K562 (cell line): ENCODE measurements around the gene C1QTNF5. TPM values are rescaled to one million over a fixed set of nuclear protein-coding genes. Genes with fewer than 3 reads are reported as not detected.

Source experiments
- ATAC-seq: fragments of 200-7000 bp; cut with Tn5 transposase; 3 replicates; pipeline ENCODE4 v1.9.1; 2020; ENCODE audit warnings: moderate library complexity
- BruUV-seq: library from RNA; stranded (reverse); fragments of 400-500 nt; replicated peaks from 2 replicates; lab custom pipeline; 2021; lab: Mats Ljungman, UMichigan
- CTCF ChIA-PET: fragments of 300-600 bp; formaldehyde crosslinking; extraction: SDS; loops from one replicate; lab custom pipeline; 2021; ENCODE audit warnings: low intra/inter-chr PET ratio; lab: Yijun Ruan, JAX
- POLR2A ChIA-PET: fragments of 300-600, 350-650 bp; sonication (Branson Sonifier 250); formaldehyde crosslinking; extraction: SDS; loops from one replicate; lab custom pipeline; 2021; ENCODE audit warnings: antibody characterized with exemption, inconsistent platforms; lab: Yijun Ruan, JAX
- DNase-seq, 4 experiments: peaks; one replicate each; pipeline versions ENCODE4 v3.0.0 to v3.0.0-alpha.2; 2011 to 2018; ENCODE audit warnings: low spot score in 3 of 4, mixed read lengths in 3 of 4; ENCODE audit errors: extremely low read depth in 1 of 4
- FAIRE-seq: peaks from 2 replicates; lab custom pipeline; 2011; peaks lifted over from hg19 to GRCh38; lab: Jason Lieb, UNC
- H2AFZ ChIP-seq: 2 replicates; pipeline ENCODE4 v1.6.0; 2011; ENCODE audit warnings: low read depth, low read length, control low read depth, inconsistent platforms
- H3K27ac ChIP-seq: fragments of 200-600 bp; 3 replicates; pipeline ENCODE4 v1.8.0; 2011; ENCODE audit warnings: low read depth, mild to moderate bottlenecking, control low read depth, inconsistent platforms, low read length, moderate library complexity, mixed read lengths; ENCODE audit errors: extremely low read depth
- H3K27me3 ChIP-seq, 2 experiments: fragments of 300-600 bp in 1 of 2; 2 replicates in 1 of 2; 3 replicates in 1 of 2; pipeline versions ENCODE4 v1.6.0 to v1.8.0; 2011; ENCODE audit warnings: inconsistent platforms in 2 of 2, low read length in 2 of 2, mild to moderate bottlenecking in 1 of 2, mixed read lengths in 1 of 2, moderate library complexity in 1 of 2; ENCODE audit not compliant: control insufficient read depth in 2 of 2, insufficient read depth in 2 of 2
- H3K36me3 ChIP-seq: fragments of 300-600 bp; 3 replicates; pipeline ENCODE4 v1.8.0; 2011; ENCODE audit warnings: mild to moderate bottlenecking, low read length, inconsistent platforms; ENCODE audit not compliant: control insufficient read depth, insufficient read depth
- H3K4me1 ChIP-seq, 2 experiments: fragments of 200-600 bp in 1 of 2; replicated peaks in 1 of 2; 2 replicates in 1 of 2; 3 replicates in 1 of 2; pipeline versions ENCODE4 v1.5.1 to v1.8.0; 2011; ENCODE audit warnings: inconsistent platforms in 2 of 2, low read length in 2 of 2, mild to moderate bottlenecking in 1 of 2, mixed read lengths in 1 of 2, moderate library complexity in 1 of 2; ENCODE audit not compliant: control insufficient read depth in 2 of 2, insufficient read depth in 2 of 2
- H3K4me2 ChIP-seq: 2 replicates; pipeline ENCODE4 v1.6.1; 2011; ENCODE audit warnings: low read length, control low read depth, inconsistent platforms, mixed read lengths; ENCODE audit not compliant: insufficient read depth
- H3K4me3 ChIP-seq: fragments of 200-600 bp; sonication (generic), shearing (Covaris generic); 2 replicates; pipeline ENCODE4 v1.5.1; 2016; ENCODE audit warnings: control low read depth, inconsistent platforms
- H3K79me2 ChIP-seq: fragments of 200-600 bp; 3 replicates; pipeline ENCODE4 v1.8.0; 2011; ENCODE audit warnings: low read length, inconsistent platforms; ENCODE audit not compliant: control insufficient read depth, insufficient read depth
- H3K9ac ChIP-seq, 2 experiments: 2 replicates each; pipeline versions ENCODE4 v1.6.0 to v1.6.1; 2011; ENCODE audit warnings: low read depth in 2 of 2, low read length in 2 of 2, control low read depth in 1 of 2, inconsistent platforms in 1 of 2, mild to moderate bottlenecking in 1 of 2, mixed read lengths in 1 of 2; ENCODE audit not compliant: insufficient read depth in 1 of 2
- H3K9me1 ChIP-seq: one replicate; pipeline ENCODE4 v1.6.0; 2011; ENCODE audit warnings: inconsistent platforms, mild to moderate bottlenecking, low read length, moderate library complexity; ENCODE audit not compliant: control insufficient read depth, insufficient read depth
- H3K9me3 ChIP-seq: replicated peaks from 2 replicates; pipeline ENCODE4 v1.5.1; 2011; ENCODE audit warnings: low read depth, low read length, inconsistent platforms; ENCODE audit not compliant: control insufficient read depth, insufficient read depth
- H4K20me1 ChIP-seq: replicated peaks from 2 replicates; pipeline ENCODE4 v1.6.1; 2011; ENCODE audit warnings: low read length, inconsistent platforms, mixed read lengths; ENCODE audit not compliant: control insufficient read depth, insufficient read depth
- E2F5 ChIP-seq: sonication (generic); formaldehyde crosslinking; IDR thresholded peaks from 2 replicates; pipeline ENCODE4 v1.8.0; 2022; ENCODE audit warnings: mild to moderate bottlenecking, missing genetic modification reagents
- ERF ChIP-seq: fragments of 450-650 bp; formaldehyde crosslinking; IDR thresholded peaks from 2 replicates; pipeline ENCODE4 v1.4.0; 2020; ENCODE audit warnings: mild to moderate bottlenecking, mixed read lengths
- FOXM1 ChIP-seq, 2 experiments: fragments of 450-650 bp in 1 of 2; sonication (generic) in 1 of 2; formaldehyde crosslinking in 1 of 2; IDR thresholded peaks; 2 replicates each; pipeline versions ENCODE4 v1.6.1 to v1.9.0; 2017 to 2022; ENCODE audit warnings: low read depth in 2 of 2, mild to moderate bottlenecking in 2 of 2, missing genetic modification reagents in 1 of 2, moderate library complexity in 1 of 2
- KAT7 ChIP-seq: sonication (generic); formaldehyde crosslinking; IDR thresholded peaks from 2 replicates; pipeline ENCODE4 v1.8.0; 2022; ENCODE audit warnings: missing genetic modification reagents, mild to moderate bottlenecking, borderline replicate concordance
- NBN ChIP-seq: fragments of 450-650 bp; IDR thresholded peaks from 2 replicates; pipeline ENCODE4 v1.6.1; 2016; ENCODE audit warnings: low read depth, mild to moderate bottlenecking
- NFIX ChIP-seq: fragments of 250-450 bp; sonication (Bioruptor Pico); IDR thresholded peaks from 2 replicates; pipeline ENCODE4 v1.4.0; 2020; ENCODE audit warnings: low read depth, mild to moderate bottlenecking, moderate library complexity
- SAFB2 ChIP-seq: fragments of 200-400 bp; formaldehyde crosslinking; IDR thresholded peaks from 2 replicates; pipeline ENCODE4 v1.6.1; 2018; ENCODE audit warnings: borderline replicate concordance, low read length, low read depth, moderate library complexity; ENCODE audit not compliant: severe bottlenecking
- TCF3 ChIP-seq: sonication (generic); formaldehyde crosslinking; IDR thresholded peaks from 2 replicates; pipeline ENCODE4 v1.4.0; 2020; ENCODE audit warnings: mild to moderate bottlenecking, missing genetic modification reagents
- ZFP30 ChIP-seq: fragments of 250-450 bp; sonication (Bioruptor Pico); IDR thresholded peaks from 2 replicates; pipeline ENCODE4 v1.8.0; 2022; ENCODE audit warnings: moderate library complexity, mild to moderate bottlenecking, inconsistent platforms, borderline replicate concordance
- ZNF24 ChIP-seq: fragments of 450-650 bp; IDR thresholded peaks from 2 replicates; pipeline ENCODE4 v1.6.1; 2016
- ZNF41 ChIP-seq: fragments of 250-450 bp; sonication (Bioruptor Pico); conservative IDR thresholded peaks from 2 replicates; pipeline ENCODE4 v1.4.0; 2020; ENCODE audit warnings: mild to moderate bottlenecking
- ZNF696 ChIP-seq: fragments of 250-450 bp; sonication (Bioruptor Pico); conservative IDR thresholded peaks from 2 replicates; pipeline ENCODE4 v1.4.0; 2020; ENCODE audit warnings: mild to moderate bottlenecking, moderate library complexity
- ZNF699 ChIP-seq: fragments of 250-450 bp; sonication (Bioruptor Pico); IDR thresholded peaks from 2 replicates; pipeline ENCODE4 v1.8.0; 2021; ENCODE audit warnings: mild to moderate bottlenecking, moderate library complexity; ENCODE audit not compliant: insufficient replicate concordance
- WGBS: fragments of 100-300 bp; shearing (Covaris generic); methylation state at CpG from one replicate; pipeline ENCODE4 v1.1.6; 2016; ENCODE audit warnings: low coverage, mixed read lengths; ENCODE audit not compliant: insufficient coverage; ENCODE audit errors: missing lambda C conversion rate; 5-methylcytosine and 5-hydroxymethylcytosine counted together
- in situ Hi-C: fragments of 300-500 bp; cut with MboI; formaldehyde crosslinking; loops from 4 replicates; pipeline ENCODE4 v1.15.0; 2018; ENCODE audit warnings: inconsistent platforms, mixed read lengths
- intact Hi-C: fragments of 100-400 bp; cut with micrococcal nuclease; formaldehyde crosslinking; loops from 2 replicates; pipeline ENCODE4 v1.14.2; 2022
- polyA plus RNA-seq, 8 experiments: library from polyadenylated mRNA; depleted of rRNA in 4 of 8; stranded (reverse) in 5 of 8; unstranded in 3 of 8; fragments of >200 nt; fragmentation: Nextera tagmentation in 2 of 8; fragmentation: Illumina TruSeq in 1 of 8; extraction: Ambion mirVana in 2 of 8; extraction: Trizol in 1 of 8; gene quantifications; 2 replicates each; pipeline versions ENCODE4 v1.2.1 to v1.2.3, GENCODE V29; 2011 to 2014; ENCODE audit warnings: inconsistent platforms in 1 of 8, missing spikeins in 1 of 8
- total RNA-seq, 7 experiments: library from RNA; depleted of rRNA in 6 of 7; stranded (reverse); fragments of >200 nt in 6 of 7; fragmentation: Illumina TruSeq in 2 of 7; extraction: Trizol in 2 of 7; gene quantifications; 2 replicates each; pipeline versions ENCODE4 v1.2.1 to v1.2.3, GENCODE V29; 2011 to 2021; ENCODE audit warnings: low replicate concordance in 1 of 7
- TF ChIP-seq, protein P1 (sequence below), 3 experiments: fragments of 200-800 bp in 1 of 3; sonication (Bioruptor generic) in 1 of 3; sonication (generic) in 1 of 3; formaldehyde crosslinking in 1 of 3; IDR thresholded peaks; 2 replicates each; pipeline versions ENCODE4 v1.6.1 to v1.8.0; 2016 to 2022; ENCODE audit warnings: mild to moderate bottlenecking in 2 of 3, missing compliant biosample characterization in 2 of 3, missing genetic modification characterization in 2 of 3, missing genetic modification reagents in 1 of 3
- TF ChIP-seq, protein P2 (sequence below): fragments of 450-650 bp; conservative IDR thresholded peaks from 2 replicates; pipeline ENCODE4 v1.6.1; 2016; ENCODE audit warnings: missing genetic modification characterization, low read depth, mild to moderate bottlenecking, control low read depth, missing compliant biosample characterization

C1QTNF5 gene
- total and polyA plus RNA-seq, 9 of the 15 experiments (the other 6 are each of a cell fraction or from before 2014, with no cell fraction given) = 0.07 to 0.76 (median 0.24) TPM; not detected in 1

GRCh38 chr11:119338965-119339588 lies 1.6 kb downstream of the C1QTNF5 start:
- ChIA-PET CTCF (interaction anchor here (0.8 to 1.5 kb wide), 4 partner anchors 10 to 433 kb away, joined by 3 to 6 read pairs (median 4); no protein-coding TSS in a partner anchor), POLR2A (interaction anchor here (0.8 to 2.6 kb wide), 11 partner anchors 9 to 251 kb away, joined by 3 to 22 read pairs (median 5); partner anchors contain the start of genes MCAM and USP2)
- DNase-seq (no peak), ATAC-seq (no peak), FAIRE-seq (no peak)
- Histone ChIP-seq H3K9me1 (no peaks in the 10 kb centered on the region), H3K9ac (peak overlapping the region; percentile 63 to 92; a peak in 2 of 4 replicates), H3K4me3 (no peak overlapping the region), H3K79me2 (peaks cover 30% of the 10 kb centered on the region), H3K27me3 (peaks cover 0 to 14% of the 10 kb centered on the region in 2 experiments; a peak in 3 of 5 replicates), H3K4me2 (peak overlapping the region; percentile 66), H2AFZ (peak overlapping the region; percentile 91), H3K9me3 (no peaks in the 10 kb centered on the region), H4K20me1 (no peaks in the 10 kb centered on the region), H3K27ac (no peak overlapping the region), H3K4me1 (peaks cover 23 to 66% of the 10 kb centered on the region in 2 experiments; a peak in 4 of 5 replicates), H3K36me3 (peaks cover 17% of the 10 kb centered on the region; the same call in 1 of the 3 replicates)
- BruUV-seq = no TSS peak
- in situ Hi-C loops (no loop called here), intact Hi-C loops (loop anchor here (2.0 to 5.0 kb wide), 2 partner anchors 33 to 136 kb away; no protein-coding TSS in a partner anchor)
- WGBS = 73% methylated on average over 11 of the region's 11 CpGs
- TF ChIP-seq NBN = no peak
- TF ChIP-seq E2F5 = 0 out of 2 replicates have a peak, but pooled peaks have one; percentile 38
- TF ChIP-seq, protein P1, sequence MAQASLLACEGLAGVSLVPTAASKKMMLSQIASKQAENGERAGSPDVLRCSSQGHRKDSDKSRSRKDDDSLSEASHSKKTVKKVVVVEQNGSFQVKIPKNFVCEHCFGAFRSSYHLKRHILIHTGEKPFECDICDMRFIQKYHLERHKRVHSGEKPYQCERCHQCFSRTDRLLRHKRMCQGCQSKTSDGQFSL (CRISPR knock-in tag; IDR thresholded peaks at IDR 0.05) = peak; percentile 16; the same call in 1 of the 2 replicates
- TF ChIP-seq, protein P1 (tag; IDR thresholded peaks at IDR 0.05) = no peak
- TF ChIP-seq ZNF24 = no peak
- no peak for TF ChIP-seq ZFP30 (CRISPR knock-in tag)
- no peak for TF ChIP-seq KAT7 (CRISPR knock-in tag)
- TF ChIP-seq FOXM1 (IDR thresholded peaks at IDR 0.05; ENCODE audit: low read depth) = no peak
- TF ChIP-seq FOXM1 (CRISPR knock-in tag; IDR thresholded peaks at IDR 0.05; ENCODE audit: low read depth) = no peak
- no peak for TF ChIP-seq ZNF696 (CRISPR knock-in tag)
- TF ChIP-seq, protein P2, sequence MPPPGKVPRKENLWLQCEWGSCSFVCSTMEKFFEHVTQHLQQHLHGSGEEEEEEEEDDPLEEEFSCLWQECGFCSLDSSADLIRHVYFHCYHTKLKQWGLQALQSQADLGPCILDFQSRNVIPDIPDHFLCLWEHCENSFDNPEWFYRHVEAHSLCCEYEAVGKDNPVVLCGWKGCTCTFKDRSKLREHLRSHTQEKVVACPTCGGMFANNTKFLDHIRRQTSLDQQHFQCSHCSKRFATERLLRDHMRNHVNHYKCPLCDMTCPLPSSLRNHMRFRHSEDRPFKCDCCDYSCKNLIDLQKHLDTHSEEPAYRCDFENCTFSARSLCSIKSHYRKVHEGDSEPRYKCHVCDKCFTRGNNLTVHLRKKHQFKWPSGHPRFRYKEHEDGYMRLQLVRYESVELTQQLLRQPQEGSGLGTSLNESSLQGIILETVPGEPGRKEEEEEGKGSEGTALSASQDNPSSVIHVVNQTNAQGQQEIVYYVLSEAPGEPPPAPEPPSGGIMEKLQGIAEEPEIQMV (tag) = peak; percentile 83
- TF ChIP-seq ZNF41 = no peak
- TF ChIP-seq TCF3 (CRISPR knock-in tag) = no peak
- no peak for TF ChIP-seq NFIX (CRISPR knock-in tag)
- TF ChIP-seq ERF (CRISPR knock-in tag) = no peak
- TF ChIP-seq SAFB2 = no peak
- TF ChIP-seq ZNF699 = no peak
